Gastroesophageal sphincter (tissue), 4 donors: ENCODE data around the gene MYO3B. TPM values are rescaled to one million over a fixed set of nuclear protein-coding genes. Genes with fewer than 3 reads are reported as not detected.

Source experiments
- ATAC-seq: fragments of 150-250 bp; one replicate; pipeline ENCODE4 v1.9.1; 2016; ENCODE audit warnings: mild to moderate bottlenecking, moderate library complexity
- H3K27ac ChIP-seq, 4 donors: fragments of 200-600 bp; sonication (generic) in 3 of 4; 1 replicate in 3 of 4; 2 replicates in 1 of 4; pipeline ENCODE4 v1.5.1; 2016 to 2019
- H3K27me3 ChIP-seq: fragments of 200-600 bp; sonication (generic); one replicate; pipeline ENCODE4 v1.5.1; 2019
- H3K36me3 ChIP-seq, 2 donors: fragments of 200-600 bp; sonication (generic); one replicate each; pipeline ENCODE4 v1.5.1; 2019; ENCODE audit warnings: control low read depth in 1 of 2
- H3K4me1 ChIP-seq, 3 donors: fragments of 200-600 bp; sonication (generic); 1 replicate in 2 of 3; 2 replicates in 1 of 3; pipeline ENCODE4 v1.5.1; 2016 to 2019; ENCODE audit warnings: control low read depth in 2 of 3
- H3K4me3 ChIP-seq, 2 donors: fragments of 200-600 bp; sonication (generic); one replicate each; pipeline ENCODE4 v1.5.1; 2019; ENCODE audit warnings: mild to moderate bottlenecking in 1 of 2, moderate library complexity in 1 of 2
- H3K9me3 ChIP-seq, 3 donors: fragments of 200-600 bp; sonication (generic); one replicate each; pipeline ENCODE4 v1.5.1; 2017 to 2019; ENCODE audit warnings: control low read depth in 2 of 3
- EP300 ChIP-seq: sonication (generic); formaldehyde crosslinking; IDR thresholded peaks from one replicate; pipeline ENCODE4 v1.6.1; 2017; ENCODE audit warnings: antibody characterized with exemption, mild to moderate bottlenecking
- POLR2A ChIP-seq, 2 donors: fragments of 450-650 bp; IDR thresholded peaks; one replicate each; pipeline ENCODE4 v1.6.1; 2017; ENCODE audit warnings: antibody characterized with exemption in 2 of 2, mild to moderate bottlenecking in 2 of 2, moderate library complexity in 1 of 2
- POLR2AphosphoS5 ChIP-seq: sonication (generic); formaldehyde crosslinking; IDR thresholded peaks from one replicate; pipeline ENCODE4 v1.6.1; 2017; ENCODE audit warnings: antibody characterized with exemption
- WGBS, 2 donors: methylation state at CpG; one replicate each; pipeline ENCODE4 v1.1.5; 2018; ENCODE audit warnings: low coverage in 1 of 2; 5-methylcytosine and 5-hydroxymethylcytosine counted together
- total RNA-seq, 4 donors: library from RNA; depleted of rRNA; stranded (reverse); fragments of >200 nt; gene quantifications; one replicate each; pipeline ENCODE4 v1.1.0, GENCODE V29; 2016
- TF ChIP-seq, protein P1 (sequence below), 4 experiments: fragments of 200-600 bp in 2 of 4; fragments of 450-650 bp in 2 of 4; sonication (generic) in 1 of 4; IDR thresholded peaks; one replicate each; pipeline ENCODE4 v1.5.1; 2017 to 2019; ENCODE audit warnings: antibody characterized with exemption in 4 of 4, mild to moderate bottlenecking in 2 of 4, moderate library complexity in 2 of 4

Gene MYO3B
- total RNA-seq, 4 donors from 2014 or later, result not detected

DNA sequence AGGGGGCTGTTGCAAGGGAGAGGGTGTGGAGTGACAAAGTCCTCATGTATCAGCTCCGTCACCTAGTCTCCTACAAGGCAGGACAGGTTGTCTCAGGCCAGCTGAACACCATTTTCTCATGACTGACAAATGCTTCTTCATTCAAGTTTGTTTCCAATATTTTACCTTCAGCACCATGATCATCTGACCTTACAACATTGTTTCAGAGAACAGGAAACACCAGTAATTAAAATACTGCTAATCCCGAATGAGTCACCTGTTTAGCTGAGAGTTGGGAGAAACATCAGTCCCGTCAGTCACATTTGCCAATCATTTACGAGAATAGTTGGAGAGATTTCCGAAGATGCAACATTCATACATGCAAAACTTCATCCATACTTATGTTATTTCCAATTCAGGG lies 511.5 kb downstream of the MYO3B start:
- Histone ChIP-seq H3K9me3 (no peaks in the 10 kb centered on the region), H3K27me3 (peaks cover 27% of the 10 kb centered on the region), H3K36me3 (no peaks in the 10 kb centered on the region), H3K4me3 (no peak overlapping the region), H3K27ac (no peak overlapping the region), H3K4me1 (no peaks in the 10 kb centered on the region)
- WGBS, 2 donors, result 97 to 100% methylated on average over 3 to 5 of the region's 5 CpGs
- no peak for ATAC-seq
- TF ChIP-seq, protein P1, sequence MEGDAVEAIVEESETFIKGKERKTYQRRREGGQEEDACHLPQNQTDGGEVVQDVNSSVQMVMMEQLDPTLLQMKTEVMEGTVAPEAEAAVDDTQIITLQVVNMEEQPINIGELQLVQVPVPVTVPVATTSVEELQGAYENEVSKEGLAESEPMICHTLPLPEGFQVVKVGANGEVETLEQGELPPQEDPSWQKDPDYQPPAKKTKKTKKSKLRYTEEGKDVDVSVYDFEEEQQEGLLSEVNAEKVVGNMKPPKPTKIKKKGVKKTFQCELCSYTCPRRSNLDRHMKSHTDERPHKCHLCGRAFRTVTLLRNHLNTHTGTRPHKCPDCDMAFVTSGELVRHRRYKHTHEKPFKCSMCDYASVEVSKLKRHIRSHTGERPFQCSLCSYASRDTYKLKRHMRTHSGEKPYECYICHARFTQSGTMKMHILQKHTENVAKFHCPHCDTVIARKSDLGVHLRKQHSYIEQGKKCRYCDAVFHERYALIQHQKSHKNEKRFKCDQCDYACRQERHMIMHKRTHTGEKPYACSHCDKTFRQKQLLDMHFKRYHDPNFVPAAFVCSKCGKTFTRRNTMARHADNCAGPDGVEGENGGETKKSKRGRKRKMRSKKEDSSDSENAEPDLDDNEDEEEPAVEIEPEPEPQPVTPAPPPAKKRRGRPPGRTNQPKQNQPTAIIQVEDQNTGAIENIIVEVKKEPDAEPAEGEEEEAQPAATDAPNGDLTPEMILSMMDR (IDR thresholded peaks at IDR 0.05), result no peak
- no peak for TF ChIP-seq POLR2A (IDR thresholded peaks at IDR 0.05)
- no peak for TF ChIP-seq EP300
- TF ChIP-seq POLR2AphosphoS5, result no peak

DNA sequence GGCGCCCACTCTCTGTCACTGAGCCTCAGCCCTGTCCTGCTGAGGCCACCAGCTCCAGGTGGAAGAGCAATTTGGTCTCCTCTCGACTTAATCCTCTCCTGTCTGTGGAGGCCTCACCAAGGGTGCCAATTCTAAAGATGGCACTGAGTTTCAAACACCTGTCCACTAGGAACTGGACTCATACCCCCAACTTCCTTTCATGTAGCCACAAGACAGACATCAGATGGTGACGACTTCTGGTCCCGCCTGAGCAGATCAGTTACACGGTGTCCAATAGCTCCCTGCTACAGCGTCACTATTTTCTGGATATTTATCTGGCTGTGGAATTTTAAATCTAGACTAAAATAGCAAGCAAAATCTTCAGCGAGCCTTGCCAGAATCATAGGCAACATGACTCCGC lies 512.7 kb downstream of the MYO3B start:
- whole genome bisulfite sequencing, 2 donors, result 68 to 71% methylated on average over 6 to 8 of the region's 8 CpGs
- Histone ChIP-seq H3K4me1 (no peaks in the 10 kb centered on the region), H3K9me3 (no peaks in the 10 kb centered on the region), H3K27ac (no peak overlapping the region), H3K36me3 (no peaks in the 10 kb centered on the region), H3K27me3 (peaks cover 28% of the 10 kb centered on the region), H3K4me3 (no peak overlapping the region)
- ATAC-seq, result no peak
- TF ChIP-seq POLR2A (IDR thresholded peaks at IDR 0.05) (no peak), POLR2AphosphoS5 (no peak), EP300 (no peak)
- TF ChIP-seq, protein P1 (IDR thresholded peaks at IDR 0.05), result no peak

DNA sequence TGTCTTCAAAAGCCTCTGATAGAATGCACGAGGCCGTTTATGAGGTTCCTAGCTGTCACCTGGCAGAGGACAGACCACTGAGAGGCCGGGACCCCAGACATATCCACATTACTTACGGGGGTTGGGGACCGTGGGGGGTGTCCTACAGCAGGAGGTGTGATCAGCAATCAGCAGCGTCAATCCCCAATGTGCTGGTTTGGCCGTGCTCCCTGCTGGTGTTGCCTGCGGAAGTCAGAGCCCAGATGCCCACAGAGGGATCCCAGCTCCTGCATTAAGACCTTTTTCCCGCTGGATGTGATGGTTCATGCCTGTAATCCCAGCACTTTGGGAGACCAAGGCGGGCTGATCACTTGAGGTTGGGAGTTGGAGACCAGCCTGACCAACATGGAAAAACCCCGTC lies 516.4 kb downstream of the MYO3B start:
- Histone ChIP-seq H3K4me1 (no peaks in the 10 kb centered on the region), H3K36me3 (no peaks in the 10 kb centered on the region), H3K27ac (no peak overlapping the region), H3K27me3 (peaks cover 35% of the 10 kb centered on the region), H3K4me3 (no peak overlapping the region), H3K9me3 (no peaks in the 10 kb centered on the region)
- 80% methylated on average over 2 of the region's 11 CpGs; no CpG with 5 or more reads in 1 of the 2 donors for WGBS, 2 donors
- no peak for ATAC-seq
- TF ChIP-seq EP300, result no peak
- no peak for TF ChIP-seq POLR2A (IDR thresholded peaks at IDR 0.05)
- no peak for TF ChIP-seq POLR2AphosphoS5
- TF ChIP-seq, protein P1 (IDR thresholded peaks at IDR 0.05), result no peak

DNA sequence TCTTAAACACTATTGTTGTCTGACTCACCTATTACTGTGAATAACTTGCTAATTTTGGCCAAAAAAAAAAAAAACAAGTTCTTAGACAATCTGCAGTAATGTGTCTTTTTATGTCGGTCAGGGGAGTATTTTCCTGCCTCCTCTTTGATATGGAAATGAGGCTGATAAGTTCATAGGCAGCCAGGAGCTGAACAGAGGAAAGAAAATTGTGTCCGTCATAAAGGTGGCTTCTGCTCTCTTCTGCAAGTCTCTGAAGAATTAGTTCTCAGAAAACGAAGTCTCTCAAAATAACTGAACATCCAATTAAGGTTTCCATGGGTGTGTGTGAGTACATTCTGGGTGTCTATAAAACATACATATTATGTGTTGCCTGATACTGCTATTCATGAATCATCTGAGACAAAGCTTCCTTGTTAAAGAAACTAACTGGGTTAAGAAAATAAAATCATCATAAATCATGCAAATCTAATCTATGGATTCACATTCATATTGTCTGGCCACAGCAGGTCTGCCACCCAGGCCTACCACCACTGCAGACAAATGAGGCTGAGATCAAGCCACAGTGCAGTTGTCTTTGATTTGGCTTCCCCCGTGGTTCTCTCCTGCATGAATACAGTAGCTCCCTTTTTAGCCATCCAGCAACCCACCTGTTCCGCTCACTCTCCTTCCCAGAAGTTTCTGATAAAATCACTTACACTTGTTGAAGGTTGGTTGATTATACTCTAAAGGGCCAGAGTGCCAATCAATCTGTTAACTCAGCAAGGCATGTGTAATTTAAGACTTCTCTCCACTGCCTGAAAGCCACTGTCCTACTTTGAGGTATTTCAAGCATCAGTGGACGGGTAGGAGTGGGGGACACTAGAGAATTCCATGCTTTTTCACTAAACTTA lies 517.8 kb downstream of the MYO3B start:
- peaks cover 35% of the 10 kb centered on the region for H3K27me3 ChIP-seq
- H3K36me3 ChIP-seq, result no peaks in the 10 kb centered on the region
- no peak for ATAC-seq
- H3K4me1 ChIP-seq, result no peaks in the 10 kb centered on the region
- H3K9me3 ChIP-seq, result no peaks in the 10 kb centered on the region
- H3K27ac ChIP-seq, result no peak overlapping the region
- 70 to 72% methylated on average over 5 to 6 of the region's 6 CpGs for WGBS, 2 donors
- TF ChIP-seq, protein P1 (IDR thresholded peaks at IDR 0.05), result no peak
- TF ChIP-seq POLR2A (IDR thresholded peaks at IDR 0.05) (no peak), EP300 (no peak)
- H3K4me3 ChIP-seq, result no peak overlapping the region

DNA sequence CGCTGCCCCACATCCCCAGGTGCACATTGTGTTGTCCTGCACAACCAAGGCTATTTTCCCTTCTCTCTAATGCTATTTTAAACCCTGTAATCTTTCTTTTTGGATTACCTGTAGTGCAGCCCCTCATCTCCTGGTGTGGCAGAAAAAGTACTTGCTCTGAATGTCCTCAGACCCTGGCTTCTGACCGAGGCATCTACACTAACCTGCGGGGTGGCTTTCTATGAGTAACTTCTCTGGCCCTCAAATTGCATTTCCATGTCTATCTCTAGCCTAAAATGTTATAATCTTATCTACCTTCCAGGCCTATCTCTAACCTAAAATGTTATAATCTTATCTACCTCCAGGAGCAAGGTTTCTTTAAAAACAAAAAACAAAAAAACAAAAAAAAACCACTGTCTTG lies 519.0 kb downstream of the MYO3B start:
- Histone ChIP-seq H3K4me1 (no peaks in the 10 kb centered on the region), H3K27me3 (peaks cover 27% of the 10 kb centered on the region), H3K36me3 (no peaks in the 10 kb centered on the region), H3K4me3 (no peak overlapping the region), H3K9me3 (no peaks in the 10 kb centered on the region), H3K27ac (no peak overlapping the region)
- TF ChIP-seq, protein P1 (IDR thresholded peaks at IDR 0.05), result no peak
- TF ChIP-seq POLR2A (IDR thresholded peaks at IDR 0.05) (no peak), POLR2AphosphoS5 (no peak), EP300 (no peak)
- ATAC-seq, result no peak
- 86 to 100% methylated on average over 1 to 3 of the region's 3 CpGs for WGBS, 2 donors
